K562 (cell line): ENCODE measurements around the gene SMG6. TPM values are rescaled to one million over a fixed set of nuclear protein-coding genes. Genes with fewer than 3 reads are reported as not detected.
A peak's percentile ranks its signal among the peaks of the same experiment; 100 is the strongest.

Experiments
- CC2D1A ChIP-seq: fragments of 450-650 bp; IDR thresholded peaks from 2 replicates; pipeline ENCODE4 v1.6.1; 2017; ENCODE audit warnings: mild to moderate bottlenecking
- CTCF ChIP-seq, 3 experiments: IDR thresholded peaks in 2 of 3; conservative IDR thresholded peaks in 1 of 3; 2 replicates each; pipeline ENCODE4 v1.5.1; 2011 to 2012; ENCODE audit warnings: low read length in 3 of 3, mild to moderate bottlenecking in 3 of 3, control low read depth in 2 of 3, improper control_type of control experiment in 1 of 3, inconsistent platforms in 1 of 3, low read depth in 1 of 3, mixed read lengths in 1 of 3, moderate library complexity in 1 of 3; ENCODE audit not compliant: insufficient read depth in 2 of 3
- FOS ChIP-seq: IDR thresholded peaks from 3 replicates; pipeline ENCODE4 v1.6.1; 2011; ENCODE audit not compliant: insufficient read length; ENCODE audit errors: extremely low read depth
- HSF4 ChIP-seq: fragments of 250-450 bp; sonication (Bioruptor Pico); IDR thresholded peaks from 2 replicates; pipeline ENCODE4 v2.1.2; 2022; ENCODE audit warnings: mild to moderate bottlenecking, moderate library complexity, borderline replicate concordance
- IRF9 ChIP-seq: fragments of 450-650 bp; IDR thresholded peaks from 2 replicates; pipeline ENCODE4 v1.6.1; 2016; ENCODE audit warnings: missing biosample characterization, missing genetic modification characterization
- MLX ChIP-seq, 2 experiments: fragments of 450-650 bp in 1 of 2; sonication (generic) in 1 of 2; formaldehyde crosslinking; conservative IDR thresholded peaks; 2 replicates each; pipeline versions ENCODE4 v1.4.0 to v1.8.1; 2020 to 2022; ENCODE audit warnings: mild to moderate bottlenecking in 1 of 2, missing genetic modification reagents in 1 of 2
- PRDM10 ChIP-seq: fragments of 450-650 bp; IDR thresholded peaks from 2 replicates; pipeline ENCODE4 v1.6.1; 2018; ENCODE audit not compliant: partially characterized antibody
- SIN3A ChIP-seq, 2 experiments: fragments of 150-350 bp in 1 of 2; IDR thresholded peaks; 2 replicates each; pipeline ENCODE4 v1.6.1; 2011 to 2016; ENCODE audit warnings: borderline replicate concordance in 2 of 2, low read depth in 2 of 2, low read length in 2 of 2, mild to moderate bottlenecking in 2 of 2, moderate library complexity in 2 of 2; ENCODE audit not compliant: control insufficient read depth in 1 of 2
- TAL1 ChIP-seq: fragments of 450-650 bp; IDR thresholded peaks from 2 replicates; pipeline ENCODE4 v1.6.1; 2016; ENCODE audit warnings: mild to moderate bottlenecking
- TFAP4 ChIP-seq: sonication (generic); formaldehyde crosslinking; IDR thresholded peaks from 2 replicates; pipeline ENCODE4 v1.8.0; 2022; ENCODE audit warnings: missing genetic modification reagents, mild to moderate bottlenecking, moderate library complexity, borderline replicate concordance
- ZMIZ1 ChIP-seq, 2 experiments: fragments of 150-350 bp in 1 of 2; IDR thresholded peaks; 2 replicates each; pipeline ENCODE4 v1.6.1; 2012 to 2016; ENCODE audit warnings: low read depth in 2 of 2, low read length in 2 of 2, mild to moderate bottlenecking in 1 of 2, moderate library complexity in 1 of 2
- ZNF699 ChIP-seq: fragments of 250-450 bp; sonication (Bioruptor Pico); IDR thresholded peaks from 2 replicates; pipeline ENCODE4 v1.8.0; 2021; ENCODE audit warnings: mild to moderate bottlenecking, moderate library complexity; ENCODE audit not compliant: insufficient replicate concordance
- polyA plus RNA-seq, 8 experiments: library from polyadenylated mRNA; depleted of rRNA in 4 of 8; stranded (reverse) in 5 of 8; unstranded in 3 of 8; fragments of >200 nt; fragmentation: Nextera tagmentation in 2 of 8; fragmentation: Illumina TruSeq in 1 of 8; extraction: Ambion mirVana in 2 of 8; extraction: Trizol in 1 of 8; gene quantifications; 2 replicates each; pipeline versions ENCODE4 v1.2.1 to v1.2.3, GENCODE V29; 2011 to 2014; ENCODE audit warnings: inconsistent platforms in 1 of 8, missing spikeins in 1 of 8
- total RNA-seq, 7 experiments: library from RNA; depleted of rRNA in 6 of 7; stranded (reverse); fragments of >200 nt in 6 of 7; fragmentation: Illumina TruSeq in 2 of 7; extraction: Trizol in 2 of 7; gene quantifications; 2 replicates each; pipeline versions ENCODE4 v1.2.1 to v1.2.3, GENCODE V29; 2011 to 2021; ENCODE audit warnings: low replicate concordance in 1 of 7

The SMG6 gene
- total and polyA plus RNA-seq, 9 of the 15 experiments (the other 6 are each of a cell fraction or from before 2014, with no cell fraction given) = 0.44 to 13.9 (median 6.0) TPM

GRCh38 chr17:2244545-2245525, 58.8 kb downstream of the SMG6 start (continued):
- TF ChIP-seq MLX (CRISPR knock-in tag; conservative IDR thresholded peaks at IDR 0.05) (no peak), CC2D1A (peak; percentile 46; the same call in 1 of the 2 replicates), PRDM10 (no peak), TFAP4 (CRISPR knock-in tag) (peak; percentile 95), ZNF699 (CRISPR knock-in tag) (no peak), ZMIZ1 (IDR thresholded peaks at IDR 0.05; ENCODE audit: low read depth in 2 of 2, low read length in 2 of 2) (no peak), IRF9 (tag) (no peak), CTCF (IDR thresholded peaks at IDR 0.05 in 2 of 3, conservative IDR thresholded peaks at IDR 0.05 in 1 of 3; ENCODE audit: insufficient read depth in 2 of 3, low read depth in 1 of 3, low read length in 3 of 3) (peak; percentile 84 to 89 (median 88)), HSF4 (no peak), FOS (no peak), SIN3A (IDR thresholded peaks at IDR 0.05; ENCODE audit: borderline replicate concordance in 2 of 2, control insufficient read depth in 1 of 2, low read depth in 2 of 2, low read length in 2 of 2) (no peak), TAL1 (no peak)
